Epithelial cell of esophagus (primary cell): Measurements from ENCODE around the gene SRMS.

Experiments
- DNase-seq: peaks from one replicate; pipeline ENCODE4 v3.0.0; 2010; ENCODE audit warnings: low read depth
- H3K4me3 ChIP-seq: 2 replicates; pipeline ENCODE4 v1.5.1; 2011; ENCODE audit warnings: mild to moderate bottlenecking, low read length, control low read depth
- TF ChIP-seq, protein P1 (sequence below): IDR thresholded peaks from 2 replicates; pipeline ENCODE4 v1.5.1; 2011; ENCODE audit warnings: low read depth, mild to moderate bottlenecking, low read length, control low read depth, inconsistent platforms; ENCODE audit not compliant: insufficient read depth; ENCODE audit errors: missing control alignments

The SRMS gene

DNA sequence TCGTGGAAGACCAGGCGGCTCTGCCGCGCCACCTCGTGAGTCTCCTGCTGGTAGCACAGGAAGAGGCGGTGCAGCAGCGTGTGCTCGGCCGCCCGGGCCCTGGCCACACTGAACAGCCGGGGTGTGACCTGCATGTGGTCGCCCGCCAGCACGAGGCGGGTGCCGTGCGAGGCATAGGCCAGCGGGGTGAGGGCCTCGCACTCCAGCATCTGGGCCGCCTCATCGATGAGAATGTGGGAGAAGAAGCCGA is 19.5 kb upstream of the SRMS start:
- TF ChIP-seq, protein P1, sequence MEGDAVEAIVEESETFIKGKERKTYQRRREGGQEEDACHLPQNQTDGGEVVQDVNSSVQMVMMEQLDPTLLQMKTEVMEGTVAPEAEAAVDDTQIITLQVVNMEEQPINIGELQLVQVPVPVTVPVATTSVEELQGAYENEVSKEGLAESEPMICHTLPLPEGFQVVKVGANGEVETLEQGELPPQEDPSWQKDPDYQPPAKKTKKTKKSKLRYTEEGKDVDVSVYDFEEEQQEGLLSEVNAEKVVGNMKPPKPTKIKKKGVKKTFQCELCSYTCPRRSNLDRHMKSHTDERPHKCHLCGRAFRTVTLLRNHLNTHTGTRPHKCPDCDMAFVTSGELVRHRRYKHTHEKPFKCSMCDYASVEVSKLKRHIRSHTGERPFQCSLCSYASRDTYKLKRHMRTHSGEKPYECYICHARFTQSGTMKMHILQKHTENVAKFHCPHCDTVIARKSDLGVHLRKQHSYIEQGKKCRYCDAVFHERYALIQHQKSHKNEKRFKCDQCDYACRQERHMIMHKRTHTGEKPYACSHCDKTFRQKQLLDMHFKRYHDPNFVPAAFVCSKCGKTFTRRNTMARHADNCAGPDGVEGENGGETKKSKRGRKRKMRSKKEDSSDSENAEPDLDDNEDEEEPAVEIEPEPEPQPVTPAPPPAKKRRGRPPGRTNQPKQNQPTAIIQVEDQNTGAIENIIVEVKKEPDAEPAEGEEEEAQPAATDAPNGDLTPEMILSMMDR: no peak
- DNase-seq: no peak
- H3K4me3 ChIP-seq: no peak overlapping the region

DNA sequence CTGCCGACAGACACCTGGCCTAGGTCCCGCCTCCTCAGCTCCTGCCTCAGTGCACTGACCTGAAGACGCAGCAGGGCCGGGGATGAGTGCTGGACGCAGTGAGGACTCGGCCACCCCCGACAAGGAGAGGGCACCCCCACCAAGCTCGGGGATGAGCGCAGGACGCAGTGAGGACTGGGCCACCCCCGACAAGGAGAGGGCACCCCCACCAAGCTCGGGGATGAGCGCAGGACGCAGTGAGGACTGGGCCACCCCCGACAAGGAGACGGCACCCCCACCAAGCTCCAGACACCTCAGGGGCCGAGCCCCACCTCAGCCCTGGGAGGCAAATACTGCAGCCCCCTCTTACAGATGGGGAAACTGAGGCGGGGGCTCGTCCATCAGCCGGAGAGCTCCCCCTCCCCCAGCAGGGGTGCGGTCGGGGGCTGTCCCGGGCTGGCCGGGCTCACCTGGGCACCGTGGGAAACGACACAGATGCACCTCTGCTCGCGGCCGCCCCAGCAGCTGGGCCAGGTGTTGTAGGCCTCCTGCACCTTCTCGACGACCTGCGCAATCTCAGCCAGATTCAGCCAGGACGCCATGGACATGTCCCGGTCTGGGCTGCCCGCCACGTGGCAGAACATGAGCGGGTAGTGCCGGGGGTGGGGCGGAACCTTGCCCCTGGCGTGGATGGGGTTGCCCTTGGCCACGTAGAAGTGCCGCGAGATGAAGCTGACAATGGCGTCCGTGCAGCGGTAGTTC is 19.0 kb upstream of the SRMS start:
- TF ChIP-seq, protein P1: no peak
- DNase-seq: no peak
- H3K4me3 ChIP-seq: no peak overlapping the region

DNA sequence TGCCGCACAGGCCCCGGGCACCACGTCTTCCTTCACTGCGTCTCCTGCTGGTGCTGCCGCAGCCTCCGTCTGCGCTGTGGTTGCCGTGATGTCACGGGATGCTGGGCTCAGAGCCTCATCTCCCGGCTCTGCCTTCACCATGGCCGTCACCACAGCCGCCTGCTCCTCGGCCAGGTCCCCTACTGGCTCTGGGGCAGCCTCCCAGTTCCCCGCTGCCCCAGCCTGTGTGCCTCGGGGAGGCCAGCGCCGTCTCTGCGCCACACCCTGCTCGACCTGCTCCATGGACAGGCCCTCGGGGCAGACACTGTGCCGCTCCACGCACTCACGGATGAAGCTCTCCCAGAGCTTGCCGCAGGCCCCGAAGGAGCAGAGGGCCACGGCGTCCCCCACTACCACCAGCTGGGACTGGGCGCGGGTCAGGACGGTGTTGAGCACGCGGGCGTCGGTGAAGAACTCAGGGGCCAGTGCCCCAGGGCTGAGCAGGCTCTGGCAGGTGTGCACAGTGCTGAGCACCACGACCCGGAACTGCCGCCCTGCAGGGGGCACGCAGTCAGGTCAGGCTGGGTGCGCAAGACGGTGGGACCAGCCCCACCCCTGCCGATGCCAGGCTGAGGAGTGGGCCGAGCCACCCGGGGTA is 18.3 kb upstream of the SRMS start:
- no peak for DNase-seq

DNA sequence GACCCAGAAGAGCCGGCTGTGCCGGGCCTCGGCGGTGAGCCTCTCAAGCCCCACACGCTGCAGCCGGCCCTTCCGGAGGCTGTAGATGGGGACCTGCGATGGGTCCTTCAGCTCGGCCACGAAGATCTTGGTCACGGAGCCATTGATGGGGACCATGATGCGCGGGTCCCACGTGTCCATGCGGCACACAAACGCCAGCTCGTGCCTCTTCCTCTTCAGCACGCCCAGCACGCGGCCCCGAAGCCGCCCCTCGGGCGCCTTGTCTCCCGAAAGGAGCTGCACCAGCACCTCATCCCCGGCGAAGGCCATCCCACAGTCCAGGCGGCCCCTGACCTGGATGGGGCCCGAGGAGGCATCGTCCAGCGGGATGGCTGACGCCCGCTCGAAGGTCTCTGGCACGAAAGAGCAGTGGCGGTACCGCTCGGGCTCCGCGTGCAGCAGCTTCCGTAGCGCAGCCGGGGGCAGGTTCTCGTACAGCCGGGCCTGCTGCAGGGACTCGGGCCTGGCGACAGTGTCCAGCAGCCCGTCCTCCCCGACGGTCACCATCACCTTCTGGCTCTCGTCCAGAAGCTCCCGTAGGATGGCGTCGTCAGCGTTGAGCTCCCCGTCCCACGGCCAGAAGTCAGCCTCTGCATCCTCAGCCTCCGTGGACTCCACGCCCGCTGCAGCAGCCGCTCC is 17.6 kb upstream of the SRMS start:
- no peak for DNase-seq
- H3K4me3 ChIP-seq: no peak overlapping the region
- TF ChIP-seq, protein P1: no peak

More for the DNA sequence above, 18.3 kb upstream of the SRMS start:
- H3K4me3 ChIP-seq: no peak overlapping the region
- TF ChIP-seq, protein P1: no peak

DNA sequence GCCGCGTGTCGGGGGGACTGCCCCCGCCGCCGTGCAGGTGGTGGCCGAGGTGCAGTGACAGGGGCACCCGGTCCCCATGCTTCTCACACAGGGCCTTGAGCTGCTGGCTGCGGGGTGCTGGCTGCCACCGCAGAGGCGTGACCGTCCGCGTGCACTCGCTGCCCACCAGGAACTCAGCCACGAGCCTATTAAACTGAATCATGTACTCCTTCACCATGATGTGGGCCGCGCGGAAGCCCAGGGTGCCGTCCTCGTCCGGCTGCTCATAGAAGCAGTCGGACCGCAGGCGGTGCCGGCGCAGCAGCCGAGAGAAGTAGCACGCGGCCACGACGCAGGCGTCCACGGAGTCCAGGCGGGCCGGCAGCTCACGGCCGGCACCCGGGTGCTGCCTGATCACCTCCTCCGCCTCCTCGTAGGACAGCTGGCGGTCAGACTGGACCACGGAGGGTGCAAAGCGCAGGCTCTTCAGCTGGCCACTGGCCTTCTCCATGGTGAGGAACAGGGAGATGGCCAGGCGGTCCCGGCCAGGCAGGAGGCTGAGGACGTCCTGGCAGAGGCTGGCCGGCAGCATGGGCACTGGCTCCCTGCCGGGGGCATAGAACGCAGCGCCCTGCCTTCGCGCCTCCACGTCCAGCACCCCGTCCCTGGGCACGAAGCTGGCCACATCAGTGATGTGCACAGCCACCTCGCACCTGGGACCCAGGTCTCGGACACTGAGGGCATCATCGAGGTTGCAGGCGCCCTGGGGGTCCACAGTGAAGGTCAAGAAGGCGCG is 16.7 kb upstream of the SRMS start:
- TF ChIP-seq, protein P1: no peak
- no peak for DNase-seq
- no peak overlapping the region for H3K4me3 ChIP-seq

DNA sequence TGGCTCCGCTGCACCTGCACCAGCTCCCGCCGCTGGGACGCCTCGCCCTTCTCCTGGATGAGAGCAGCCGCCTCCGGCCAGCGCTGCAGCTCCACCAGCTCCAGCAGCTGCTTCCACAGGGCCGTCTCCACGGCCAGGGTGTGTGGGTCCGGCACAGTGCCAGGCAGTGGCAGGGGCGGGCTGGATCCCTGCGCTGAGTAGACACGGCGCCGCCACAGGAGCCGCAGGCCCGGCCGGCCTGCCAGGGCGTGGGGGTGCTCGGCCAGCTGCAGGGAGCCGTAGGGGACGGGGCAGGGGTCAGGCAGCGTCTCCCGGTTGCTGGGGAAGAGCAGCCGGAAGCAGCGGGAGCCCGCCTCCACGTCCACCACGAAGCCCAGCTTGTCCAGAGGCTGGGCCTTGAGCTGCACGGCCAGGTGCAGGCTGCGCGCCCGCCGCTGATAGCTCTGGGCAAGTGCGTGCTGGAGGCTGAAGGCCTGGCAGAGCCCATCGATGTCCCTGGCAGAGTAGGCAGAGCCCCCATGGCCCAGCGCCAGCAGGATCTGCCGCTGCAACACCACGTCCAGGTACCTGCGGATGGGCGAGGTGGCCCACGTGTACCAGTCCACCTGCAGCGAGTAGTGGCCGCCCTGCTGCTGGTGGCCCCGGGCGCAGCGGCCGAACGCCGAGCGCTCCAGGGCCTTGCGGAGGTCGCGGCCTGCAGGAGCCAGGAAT is 15.8 kb upstream of the SRMS start:
- DNase-seq: no peak
- H3K4me3 ChIP-seq: no peak overlapping the region
- TF ChIP-seq, protein P1: no peak
